ENCODE measurements around the gene KCNT1.

DNA sequence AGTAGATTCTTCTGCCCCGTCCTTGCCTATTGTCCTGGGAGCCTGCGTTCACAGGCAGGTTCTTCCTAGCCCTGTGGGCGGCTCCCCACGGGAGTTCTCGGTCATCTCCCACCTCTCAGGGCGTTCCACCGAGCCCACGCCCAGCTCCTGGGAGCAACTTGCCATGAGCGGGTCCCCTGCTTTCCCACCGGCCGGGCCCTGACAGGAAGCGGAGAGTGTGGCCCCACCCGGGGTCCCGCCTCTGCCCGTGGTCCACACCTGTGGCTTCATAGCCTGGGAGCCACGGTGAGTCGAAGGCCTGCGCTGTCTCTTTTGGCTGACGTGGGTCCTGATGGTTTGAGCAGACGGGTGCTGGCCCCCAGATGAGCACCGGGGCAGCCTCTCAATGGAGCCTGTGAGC, 43.2 kb downstream of the KCNT1 start:
- TF ChIP-seq, protein P1, sequence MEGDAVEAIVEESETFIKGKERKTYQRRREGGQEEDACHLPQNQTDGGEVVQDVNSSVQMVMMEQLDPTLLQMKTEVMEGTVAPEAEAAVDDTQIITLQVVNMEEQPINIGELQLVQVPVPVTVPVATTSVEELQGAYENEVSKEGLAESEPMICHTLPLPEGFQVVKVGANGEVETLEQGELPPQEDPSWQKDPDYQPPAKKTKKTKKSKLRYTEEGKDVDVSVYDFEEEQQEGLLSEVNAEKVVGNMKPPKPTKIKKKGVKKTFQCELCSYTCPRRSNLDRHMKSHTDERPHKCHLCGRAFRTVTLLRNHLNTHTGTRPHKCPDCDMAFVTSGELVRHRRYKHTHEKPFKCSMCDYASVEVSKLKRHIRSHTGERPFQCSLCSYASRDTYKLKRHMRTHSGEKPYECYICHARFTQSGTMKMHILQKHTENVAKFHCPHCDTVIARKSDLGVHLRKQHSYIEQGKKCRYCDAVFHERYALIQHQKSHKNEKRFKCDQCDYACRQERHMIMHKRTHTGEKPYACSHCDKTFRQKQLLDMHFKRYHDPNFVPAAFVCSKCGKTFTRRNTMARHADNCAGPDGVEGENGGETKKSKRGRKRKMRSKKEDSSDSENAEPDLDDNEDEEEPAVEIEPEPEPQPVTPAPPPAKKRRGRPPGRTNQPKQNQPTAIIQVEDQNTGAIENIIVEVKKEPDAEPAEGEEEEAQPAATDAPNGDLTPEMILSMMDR (IDR thresholded peaks at IDR 0.05; ENCODE audit: insufficient read depth, low read depth, low read length), result no peak
- TF ChIP-seq EZH2 (IDR thresholded peaks at IDR 0.05; ENCODE audit: insufficient read depth, low read length), result no peak
